ENCODE measurements around the gene ARFRP1.

The ARFRP1 gene

GRCh38 chr20:63744158-63744557 is 36.4 kb upstream of the ARFRP1 start:
- in situ Hi-C loops (cut with HindIII; ENCODE audit: low sequenced_read_pairs): no loop called here

GRCh38 chr20:63743210-63743970 is 35.6 kb upstream of the ARFRP1 start:
- in situ Hi-C loops (cut with HindIII; ENCODE audit: low sequenced_read_pairs): no loop called here

DNA sequence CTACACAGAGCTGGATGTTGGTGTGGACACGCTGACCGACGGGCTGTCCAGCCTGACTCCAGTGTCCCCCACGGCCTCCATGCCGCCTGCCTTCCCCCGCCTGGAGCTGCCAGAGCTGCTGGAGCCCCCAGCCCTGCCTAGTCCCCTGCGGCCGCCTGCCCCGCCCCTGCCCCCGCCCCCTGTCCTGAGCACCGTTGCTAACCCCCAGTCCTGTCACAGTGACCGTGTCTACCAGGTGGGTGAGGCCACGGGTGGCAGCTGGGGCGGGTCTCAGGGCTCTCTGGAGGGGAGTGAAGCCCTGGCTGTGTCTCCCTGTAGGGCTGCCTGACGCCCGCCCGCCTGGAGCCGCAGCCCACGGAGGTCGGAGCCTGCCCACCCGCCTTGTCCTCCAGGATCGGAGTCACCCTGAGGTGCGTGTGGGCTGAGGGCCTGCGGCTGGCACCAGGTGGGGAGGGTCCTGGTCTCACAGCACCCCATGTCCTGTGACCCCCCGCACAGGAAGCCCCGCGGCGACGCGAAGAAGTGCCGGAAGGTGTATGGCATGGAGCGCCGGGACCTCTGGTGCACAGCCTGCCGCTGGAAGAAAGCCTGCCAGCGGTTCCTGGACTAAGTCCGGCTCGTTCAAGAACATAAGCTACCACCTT is 34.7 kb upstream of the ARFRP1 start:
- in situ Hi-C loops (cut with HindIII; ENCODE audit: low sequenced_read_pairs): no loop called here

DNA sequence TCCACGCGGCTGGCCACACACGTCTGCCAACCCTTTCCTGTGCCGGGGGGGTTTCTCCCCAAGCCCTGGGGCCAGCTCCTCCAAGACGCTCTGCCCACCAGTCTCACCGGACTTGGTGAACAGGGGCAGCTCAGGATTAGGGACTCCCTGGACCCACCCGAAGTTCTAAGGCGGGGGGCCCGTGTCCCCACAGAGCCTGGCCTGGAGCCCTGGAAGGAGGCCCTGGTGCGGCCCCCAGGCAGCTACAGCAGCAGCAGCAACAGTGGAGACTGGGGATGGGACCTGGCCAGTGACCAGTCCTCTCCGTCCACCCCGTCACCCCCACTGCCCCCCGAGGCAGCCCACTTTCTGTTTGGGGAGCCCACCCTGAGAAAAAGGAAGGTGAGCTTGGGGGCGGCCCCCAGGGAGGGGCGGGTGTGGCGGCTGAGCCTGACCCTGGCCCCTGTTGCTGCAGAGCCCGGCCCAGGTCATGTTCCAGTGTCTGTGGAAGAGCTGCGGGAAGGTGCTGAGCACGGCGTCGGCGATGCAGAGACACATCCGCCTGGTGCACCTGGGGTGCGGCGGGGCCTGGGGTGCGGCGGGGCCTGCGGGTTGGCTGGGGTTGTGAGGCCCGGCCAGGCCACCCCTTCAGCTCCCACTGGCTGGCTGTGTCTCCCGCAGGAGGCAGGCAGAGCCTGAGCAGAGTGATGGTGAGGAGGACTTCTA is 34.1 kb upstream of the ARFRP1 start:
- in situ Hi-C loops (cut with HindIII; ENCODE audit: low sequenced_read_pairs): no loop called here

DNA sequence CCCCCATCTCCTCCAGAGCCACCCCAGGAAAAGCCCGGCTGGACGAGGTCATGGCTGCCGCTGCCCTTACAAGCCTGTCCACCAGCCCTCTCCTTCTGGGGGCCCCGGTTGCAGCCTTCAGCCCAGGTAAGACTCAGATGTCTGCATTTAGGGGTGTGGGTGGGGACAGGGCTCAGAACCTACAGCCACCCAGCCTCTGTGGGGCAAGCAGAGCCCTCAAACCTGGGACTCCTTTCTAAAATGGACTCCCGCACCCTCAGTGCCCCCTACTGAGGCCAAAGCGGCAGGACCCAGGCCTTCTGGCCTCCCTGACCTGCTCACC is 33.5 kb upstream of the ARFRP1 start:
- in situ Hi-C loops (cut with HindIII; ENCODE audit: low sequenced_read_pairs): no loop called here

DNA sequence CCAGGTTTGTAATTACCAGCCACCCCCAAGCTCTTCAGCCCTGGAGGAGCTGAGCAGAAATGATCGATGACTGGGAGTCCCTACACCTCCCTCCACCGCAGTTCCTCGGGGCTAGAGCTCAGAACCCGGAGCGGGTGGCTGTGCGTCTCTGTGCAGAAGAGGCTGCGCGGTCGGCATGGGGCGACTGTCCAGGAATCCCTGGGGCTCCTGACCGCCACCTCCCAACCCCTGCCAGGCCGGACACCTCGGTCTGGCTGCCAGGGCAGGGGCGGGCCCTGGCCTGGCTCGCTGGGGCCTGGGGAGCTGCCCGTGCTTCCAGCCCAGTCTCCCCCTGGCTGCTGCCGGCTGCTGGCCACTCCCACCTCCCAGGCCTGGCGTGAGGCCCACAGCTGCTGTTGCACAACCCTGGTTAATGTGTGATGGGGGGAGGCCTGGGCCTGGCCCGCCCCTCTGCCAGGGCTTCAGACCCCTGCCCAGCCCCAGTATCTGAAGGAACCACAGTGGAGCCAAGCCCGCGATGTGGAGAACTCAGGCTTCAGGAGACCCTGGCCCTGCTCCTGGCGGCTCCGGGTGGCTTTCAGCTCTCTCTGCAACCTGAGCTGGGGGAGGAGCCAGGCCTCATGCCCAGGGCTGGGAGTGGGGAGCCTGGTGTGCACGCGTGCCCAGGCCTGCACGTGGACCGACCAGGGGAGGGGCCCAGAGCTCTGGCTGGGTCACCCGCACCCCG is 33.0 kb upstream of the ARFRP1 start:
- in situ Hi-C loops (cut with HindIII; ENCODE audit: low sequenced_read_pairs): no loop called here

DNA sequence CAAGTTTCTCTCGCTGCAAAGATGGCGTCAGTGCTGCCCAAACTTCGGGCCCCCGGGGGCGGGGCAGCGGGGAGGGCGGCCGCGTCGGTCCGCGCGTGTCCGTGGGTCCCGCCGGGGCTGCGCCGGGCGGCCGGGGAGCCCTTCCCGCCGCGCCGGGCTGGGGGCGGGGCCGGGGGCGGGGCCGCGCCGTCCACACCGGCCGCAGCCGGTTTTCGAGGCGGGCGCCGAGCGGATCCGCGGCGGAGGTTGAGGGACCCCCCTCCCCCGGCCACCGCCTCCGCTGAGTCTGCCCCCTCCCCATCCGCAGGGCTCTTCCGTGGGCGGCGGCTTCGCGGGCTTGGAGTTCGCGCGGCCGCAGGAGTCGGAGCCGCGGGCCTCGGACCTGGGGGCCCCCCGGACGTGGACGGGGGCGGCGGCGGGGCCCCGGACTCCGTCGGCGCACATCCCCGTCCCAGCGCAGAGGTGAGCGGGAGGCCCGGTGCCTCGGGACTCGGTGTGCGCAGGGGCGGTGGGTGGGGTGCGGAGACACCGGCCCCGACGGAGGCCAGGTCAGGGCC is 32.4 kb upstream of the ARFRP1 start:
- in situ Hi-C loops (cut with HindIII; ENCODE audit: low sequenced_read_pairs): no loop called here

- in situ Hi-C loops (cut with HindIII; ENCODE audit: low sequenced_read_pairs): no loop called here
These were observed 31.6 kb upstream of the ARFRP1 start, which contains the start of gene SLC2A4RG for GRCh38 chr20:63739130-63740069. TSS of gene SLC2A4RG (plus strand) at chr20:63739776. CDS start at chr20:63739913, 137 bp downstream.

DNA sequence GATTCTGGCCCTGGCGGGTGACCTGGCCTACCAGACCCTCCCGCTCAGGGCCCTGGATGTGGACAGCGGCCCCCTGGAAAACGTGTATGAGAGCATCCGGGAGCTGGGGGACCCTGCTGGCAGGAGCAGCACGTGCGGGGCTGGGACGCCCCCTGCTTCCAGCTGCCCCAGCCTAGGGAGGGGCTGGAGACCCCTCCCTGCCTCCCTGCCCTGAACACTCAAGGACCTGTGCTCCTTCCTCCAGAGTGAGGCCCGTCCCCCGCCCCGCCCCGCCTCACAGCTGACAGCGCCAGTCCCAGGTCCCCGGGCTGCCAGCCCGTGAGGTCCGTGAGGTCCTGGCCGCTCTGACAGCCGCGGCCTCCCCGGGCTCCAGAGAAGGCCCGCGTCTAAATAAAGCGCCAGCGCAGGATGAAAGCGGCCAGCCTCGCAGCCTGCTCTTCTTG is 30.9 kb upstream of the ARFRP1 start:
- in situ Hi-C loops (cut with HindIII; ENCODE audit: low sequenced_read_pairs): no loop called here

- in situ Hi-C loops (cut with HindIII; ENCODE audit: low sequenced_read_pairs): no loop called here
These were observed 30.3 kb upstream of the ARFRP1 start for GRCh38 chr20:63737945-63738686.

DNA sequence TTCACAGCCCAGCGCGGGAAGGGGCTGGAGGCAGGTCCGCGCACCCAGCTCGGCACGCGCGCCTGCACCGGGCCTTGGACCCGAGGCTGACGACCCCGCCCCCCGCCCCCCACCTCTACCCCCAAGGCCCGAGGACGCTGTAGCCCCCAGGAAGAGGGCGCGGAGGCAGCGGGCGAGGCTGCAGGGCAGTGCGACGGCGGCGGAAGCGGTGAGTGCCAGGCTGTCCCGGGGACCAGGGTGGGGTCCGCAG is 29.8 kb upstream of the ARFRP1 start:
- in situ Hi-C loops (cut with HindIII; ENCODE audit: low sequenced_read_pairs): no loop called here

GRCh38 chr20:63736893-63737694 is 29.3 kb upstream of the ARFRP1 start:
- in situ Hi-C loops (cut with HindIII; ENCODE audit: low sequenced_read_pairs): no loop called here

- in situ Hi-C loops (cut with HindIII; ENCODE audit: low sequenced_read_pairs): no loop called here
These were observed 28.3 kb upstream of the ARFRP1 start, which contains the start of gene LIME1 for GRCh38 chr20:63735859-63736718. TSS of gene LIME1 (plus strand) at chr20:63736664. CDS start at chr20:63737550, 886 bp downstream.

DNA sequence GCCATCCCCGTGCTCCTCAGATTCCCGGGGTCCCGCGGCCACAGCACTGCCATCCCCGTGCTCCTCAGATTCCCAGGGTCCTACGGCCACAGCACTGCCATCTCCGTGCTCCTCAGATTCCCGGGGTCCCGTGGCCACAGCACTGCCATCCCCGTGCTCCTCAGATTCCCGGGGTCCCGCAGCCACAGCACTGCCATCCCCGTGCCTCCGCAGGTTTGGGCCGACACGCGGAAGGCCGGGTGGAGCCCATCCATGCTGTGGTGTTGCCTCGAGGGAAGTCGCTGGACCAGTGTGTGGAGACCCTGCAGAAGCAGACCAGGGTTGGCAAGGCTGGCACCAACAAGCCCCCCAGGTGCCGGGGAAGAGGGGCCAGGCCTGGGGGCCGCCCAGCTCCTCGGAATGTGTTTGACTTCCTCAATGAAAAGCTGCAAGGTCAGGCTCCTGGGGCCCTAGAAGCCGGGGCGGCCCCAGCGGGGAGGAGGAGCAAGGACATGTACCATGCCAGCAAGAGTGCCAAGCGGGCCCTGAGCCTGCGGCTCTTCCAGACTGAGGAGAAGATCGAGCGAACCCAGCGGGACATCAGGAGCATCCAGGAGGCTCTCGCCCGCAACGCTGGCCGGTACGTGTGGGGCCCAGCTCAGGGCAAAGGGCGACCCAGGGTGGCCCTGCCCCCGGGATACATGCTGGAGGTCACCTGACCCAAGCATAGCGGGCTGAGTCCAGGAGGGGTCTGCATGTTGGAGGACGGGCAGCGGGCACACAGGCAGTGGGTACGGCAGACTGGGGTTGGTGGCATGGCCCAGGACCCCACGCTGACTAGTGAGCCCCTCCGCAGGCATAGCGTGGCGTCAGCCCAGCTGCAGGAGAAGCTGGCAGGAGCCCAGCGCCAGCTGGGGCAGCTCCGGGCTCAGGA is 27.4 kb upstream of the ARFRP1 start:
- in situ Hi-C loops (cut with HindIII; ENCODE audit: low sequenced_read_pairs): no loop called here

DNA sequence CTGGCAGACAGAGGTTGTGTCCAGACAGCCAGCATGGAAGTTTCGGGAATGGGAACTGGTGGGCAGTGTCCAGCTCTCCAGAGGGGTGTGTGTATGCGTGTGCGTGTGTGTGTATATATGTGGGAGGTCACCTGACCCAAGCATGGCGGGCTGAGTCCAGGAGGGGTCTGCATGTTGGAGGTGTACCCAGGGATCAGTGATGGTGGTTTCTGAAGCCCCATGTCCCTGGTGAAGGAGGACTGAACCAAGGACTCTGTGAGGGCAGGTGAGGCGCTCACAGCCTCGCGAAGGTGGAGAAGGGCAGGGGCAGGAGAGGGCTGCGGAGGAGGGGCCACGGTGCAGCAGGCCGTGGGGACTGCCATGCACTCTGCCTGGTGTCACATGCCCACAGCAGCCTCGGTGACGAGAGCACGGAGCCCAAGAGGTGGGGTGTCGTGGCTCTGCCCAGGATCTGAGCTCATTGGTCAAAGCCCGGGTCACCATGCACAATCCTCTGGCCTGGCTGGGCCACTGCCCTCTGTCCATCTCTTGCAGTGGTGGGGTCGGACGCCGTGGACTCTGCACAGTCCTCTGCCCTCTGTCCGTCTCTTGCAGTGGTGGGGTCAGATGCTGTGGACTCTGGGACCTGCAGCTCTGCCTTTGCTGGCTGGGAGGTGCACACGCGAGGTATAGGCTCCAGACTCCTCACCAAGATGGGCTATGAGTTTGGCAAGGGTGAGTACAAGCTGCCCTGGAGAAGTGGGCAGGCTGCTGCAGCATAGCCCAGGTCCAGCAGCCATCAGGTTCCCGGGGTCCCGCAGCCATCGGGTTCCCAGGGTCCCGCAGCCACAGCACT is 26.6 kb upstream of the ARFRP1 start:
- in situ Hi-C loops (cut with HindIII; ENCODE audit: low sequenced_read_pairs): no loop called here

DNA sequence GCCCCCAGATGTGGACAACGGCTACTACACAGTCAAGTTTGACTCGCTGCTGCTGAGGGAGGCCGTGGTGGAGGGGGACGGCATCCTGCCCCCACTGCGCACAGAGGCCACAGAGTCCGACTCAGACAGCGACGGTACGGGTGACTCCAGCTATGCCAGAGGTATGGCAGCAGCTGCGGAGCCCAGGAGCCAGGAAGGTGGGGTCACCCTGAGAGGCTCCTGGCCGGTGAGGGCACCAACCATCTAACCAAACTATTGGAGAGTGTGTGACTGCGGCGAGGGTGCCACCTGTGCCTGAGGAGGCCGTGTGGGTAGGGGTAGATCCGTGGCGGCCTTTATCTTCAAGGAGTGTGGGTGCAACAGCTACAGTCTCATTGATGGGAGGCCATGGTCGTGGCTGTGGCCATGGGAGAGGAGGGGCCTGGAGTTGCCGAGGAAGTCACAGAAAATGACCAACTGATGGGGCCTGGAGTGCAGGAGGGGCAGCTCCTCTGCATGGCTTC is 25.9 kb upstream of the ARFRP1 start:
- in situ Hi-C loops (cut with HindIII; ENCODE audit: low sequenced_read_pairs): no loop called here

All from DLD1 (cell line).